HG02763 (cell line): Measurements from ENCODE around the gene DUSP11.
"Not testable (repeated sequence)": the region's sequence is repeated elsewhere in the genome, so short reads cannot be mapped to it uniquely, and the experiment has no call there.

Experiments
- ATAC-seq: cut with Tn5 transposase; IDR thresholded peaks from one replicate; pipeline ENCODE4 v1.9.1; 2021; ENCODE audit warnings: mild to moderate bottlenecking, moderate library complexity; ENCODE audit not compliant: unreplicated experiment

Gene DUSP11

DNA sequence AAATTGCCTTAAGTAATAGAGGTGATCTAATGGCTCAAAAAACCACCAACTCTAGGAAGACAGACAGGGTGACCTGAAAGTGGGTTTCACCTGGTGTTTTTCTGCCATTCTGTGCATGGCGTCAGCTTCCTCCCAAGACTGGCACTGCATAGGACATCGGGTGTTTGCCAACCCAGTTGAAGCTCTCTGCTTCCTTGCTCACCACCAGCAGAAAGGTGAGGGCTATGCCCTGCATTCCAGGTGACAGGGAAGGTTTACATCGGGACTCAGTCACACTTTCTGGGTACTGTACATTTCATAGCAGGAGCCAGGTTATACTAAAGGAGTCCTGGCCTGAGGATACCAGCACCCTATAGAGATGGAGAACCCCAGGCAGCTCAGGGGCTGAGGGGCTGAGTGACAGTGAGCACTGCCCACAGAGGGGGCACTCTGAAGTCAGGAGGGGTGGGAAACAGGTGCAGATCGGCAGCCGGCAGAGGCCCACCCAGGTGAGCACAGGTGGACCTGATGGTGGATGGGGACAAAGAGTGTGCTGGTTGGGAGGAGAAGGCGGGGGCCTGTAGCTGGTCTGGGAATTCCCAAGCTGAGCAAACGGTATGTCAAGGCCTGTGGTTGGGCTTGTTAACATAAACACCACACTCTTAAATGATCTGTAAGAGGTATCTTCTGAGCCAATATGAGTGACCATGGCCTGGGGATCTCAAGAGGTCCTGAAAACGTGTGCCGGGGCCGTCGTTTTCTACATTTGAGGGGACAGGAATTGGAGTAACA, 60.9 kb downstream of the DUSP11 start:
- ATAC-seq = no peak

DNA sequence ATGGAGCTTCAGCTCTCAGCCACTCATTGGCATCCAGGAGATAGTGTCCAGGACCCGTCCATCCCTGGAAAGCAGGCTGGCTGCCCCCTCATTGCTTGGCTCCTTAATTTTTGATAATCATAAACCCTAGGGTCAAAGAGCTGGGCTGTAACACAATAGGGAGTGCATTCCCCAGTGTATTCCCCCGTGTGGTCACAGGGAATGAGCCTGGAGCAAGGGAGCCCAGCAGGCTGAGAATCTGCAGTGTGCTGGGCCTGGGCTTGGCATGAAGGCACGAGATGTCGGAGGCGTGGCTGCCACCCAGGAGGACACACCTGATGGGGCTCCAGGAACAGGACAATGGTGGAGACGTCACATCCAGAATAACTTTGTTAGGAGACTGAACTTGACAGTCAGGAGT, 61.5 kb downstream of the DUSP11 start:
- ATAC-seq = no peak

DNA sequence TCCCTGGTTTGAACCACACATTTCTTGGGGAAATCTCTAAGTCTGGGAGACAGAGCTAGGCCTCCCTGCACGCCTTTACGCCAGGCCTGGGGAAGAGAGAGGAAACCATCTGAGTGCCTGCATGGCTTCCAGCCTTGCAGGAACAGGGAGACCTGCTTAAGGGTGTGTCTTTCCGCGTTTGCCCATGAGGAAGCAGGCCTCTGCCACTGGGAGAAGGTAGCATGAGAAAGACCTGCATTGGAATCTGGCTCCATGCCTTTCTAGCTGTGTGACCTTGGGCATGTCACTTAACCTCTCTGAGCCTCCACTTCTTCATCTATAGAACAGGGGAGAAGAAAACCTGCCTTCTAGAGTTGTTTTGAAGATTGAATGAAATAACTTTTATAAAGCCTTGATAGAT, 62.2 kb downstream of the DUSP11 start:
- not testable (repeated sequence) for ATAC-seq

DNA sequence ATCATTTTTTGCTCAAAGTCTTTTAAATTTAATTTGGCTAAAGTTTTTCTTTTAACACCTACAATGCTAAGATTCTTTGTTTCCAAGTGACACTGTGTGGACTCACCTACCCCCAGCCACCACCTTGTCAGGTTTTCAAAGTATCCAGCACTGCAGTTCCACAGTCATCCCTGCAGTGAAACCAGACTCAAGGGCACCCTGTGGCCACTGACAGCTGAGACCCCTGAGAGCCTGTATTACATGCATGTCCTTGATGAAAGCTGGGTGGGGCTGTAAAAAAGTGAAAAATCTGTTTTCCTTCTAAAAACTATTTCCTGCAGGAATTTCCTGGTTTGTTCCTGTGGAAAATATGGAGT, 62.7 kb downstream of the DUSP11 start:
- ATAC-seq = no peak

DNA sequence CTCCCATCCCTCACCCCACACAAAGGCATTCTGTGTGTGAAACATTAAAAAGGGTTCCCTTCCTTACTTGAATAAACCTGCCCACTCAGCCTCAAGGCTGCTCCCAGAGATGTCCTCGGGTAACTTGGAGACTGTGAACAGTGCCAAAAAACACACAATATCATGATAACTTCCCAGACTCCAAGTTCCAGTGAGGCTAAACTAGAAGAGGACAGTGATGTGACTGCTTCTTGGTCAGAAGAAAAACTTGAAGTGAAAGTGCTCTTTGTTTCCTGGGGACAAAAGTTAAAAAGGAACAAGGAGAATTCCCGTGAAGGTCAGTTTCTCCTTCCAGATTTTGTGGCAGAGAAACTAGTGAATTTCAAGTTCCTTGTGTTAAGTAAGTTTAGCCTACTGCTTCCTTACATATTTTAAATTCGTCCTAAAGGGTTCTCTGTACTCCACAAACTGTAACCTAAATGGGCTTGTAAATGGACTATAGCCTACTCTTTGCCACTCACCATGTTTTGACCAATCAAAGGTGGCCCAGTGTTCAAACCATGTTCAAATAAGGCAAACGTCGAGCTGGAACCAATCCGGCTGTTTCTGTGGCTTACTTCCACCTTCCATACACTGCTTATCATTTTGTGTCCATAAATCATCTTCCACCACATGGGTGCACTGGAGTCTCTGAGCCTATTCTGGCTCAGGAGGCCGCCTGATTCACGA, 63.2 kb downstream of the DUSP11 start:
- no peak for ATAC-seq

DNA sequence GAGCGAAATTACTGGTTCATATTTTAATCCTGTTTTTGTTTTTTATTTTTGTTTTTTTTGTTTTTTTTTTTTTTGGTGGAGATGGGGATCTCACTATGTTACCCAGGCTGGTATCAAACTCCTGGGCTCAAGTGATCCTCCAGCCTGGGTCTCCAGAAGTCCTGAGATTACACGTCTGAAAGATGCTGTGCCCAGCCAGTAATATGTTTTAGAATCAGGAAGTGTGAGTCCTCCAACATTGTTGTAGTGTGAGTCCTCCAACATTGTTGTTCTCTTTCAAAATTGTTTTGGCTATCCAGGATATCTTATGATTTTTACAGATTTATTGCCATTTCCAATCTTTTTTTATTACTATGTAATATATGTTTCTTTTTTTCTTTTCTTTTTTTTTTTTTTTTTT, 65.8 kb downstream of the DUSP11 start:
- ATAC-seq = no peak
